Stomach (tissue), 9 donors: ENCODE results near the gene C1QTNF6. TPM values are rescaled to one million over a fixed set of nuclear protein-coding genes. Genes with fewer than 3 reads are reported as not detected.
A peak's percentile ranks its signal among the peaks of the same experiment; 100 is the strongest.

Experiments
- DNase-seq, 2 donors: peaks; one replicate each; pipeline versions ENCODE4 v3.0.0 to v3.0.0-alpha.2; 2013 to 2019
- H3K27ac ChIP-seq, 5 donors: fragments of 200-600 bp in 4 of 5; sonication (generic) in 4 of 5; one replicate each; pipeline ENCODE4 v1.5.1; 2013 to 2019; ENCODE audit warnings: mild to moderate bottlenecking in 1 of 5, moderate library complexity in 1 of 5
- H3K27me3 ChIP-seq, 3 donors: fragments of 200-600 bp; sonication (generic); one replicate each; pipeline ENCODE4 v1.5.1; 2017 to 2019; ENCODE audit warnings: mixed run types in 1 of 3
- H3K36me3 ChIP-seq, 4 donors: fragments of 200-600 bp; sonication (generic); 1 replicate in 3 of 4; 2 replicates in 1 of 4; pipeline ENCODE4 v1.5.1; 2016 to 2019
- H3K4me1 ChIP-seq, 4 donors: fragments of 200-600 bp; sonication (generic); one replicate each; pipeline ENCODE4 v1.5.1; 2016 to 2019
- H3K4me3 ChIP-seq, 4 donors: fragments of 200-600 bp; sonication (generic) in 3 of 4; one replicate each; pipeline ENCODE4 v1.5.1; 2016 to 2019; ENCODE audit warnings: mild to moderate bottlenecking in 1 of 4
- H3K9me3 ChIP-seq, 4 donors: fragments of 200-600 bp; sonication (generic); one replicate each; pipeline ENCODE4 v1.5.1; 2016 to 2019
- CTCF ChIP-seq, 7 experiments: fragments of 450-650 bp in 4 of 7; fragments of 200-600 bp in 3 of 7; sonication (generic) in 3 of 7; IDR thresholded peaks; one replicate each; pipeline ENCODE4 v1.5.1; 2016 to 2019; ENCODE audit warnings: antibody characterized with exemption in 7 of 7, control low read depth in 2 of 7, mild to moderate bottlenecking in 1 of 7
- EP300 ChIP-seq: sonication (generic); formaldehyde crosslinking; IDR thresholded peaks from one replicate; pipeline ENCODE4 v1.6.1; 2017; ENCODE audit warnings: antibody characterized with exemption
- POLR2A ChIP-seq, 4 donors: fragments of 450-650 bp; IDR thresholded peaks; one replicate each; pipeline ENCODE4 v1.6.1; 2016; ENCODE audit warnings: antibody characterized with exemption in 4 of 4, control low read depth in 2 of 4, mild to moderate bottlenecking in 1 of 4, moderate library complexity in 1 of 4
- POLR2AphosphoS5 ChIP-seq, 3 donors: sonication (generic); formaldehyde crosslinking; IDR thresholded peaks; one replicate each; pipeline ENCODE4 v1.6.1; 2016; ENCODE audit warnings: antibody characterized with exemption in 3 of 3
- WGBS, 5 donors: extraction: QIAGEN DNeasy Blood & Tissue Kit in 3 of 5; methylation state at CpG; one replicate each; pipeline versions ENCODE4 v1.1.5 to v1.1.7; 2013 to 2018; 5-methylcytosine and 5-hydroxymethylcytosine counted together
- intact Hi-C: fragments of 100-400 bp; cut with DNase I; formaldehyde crosslinking; loops from one replicate; pipeline ENCODE4 v1.15.1; 2023; ENCODE audit warnings: low total_unique reads
- polyA plus RNA-seq, 3 donors: library from polyadenylated mRNA; stranded (reverse); fragments of 200-250 nt; gene quantifications; one replicate each; pipeline ENCODE4 v1.2.3, GENCODE V29; 2013
- total RNA-seq, 5 donors: library from RNA; depleted of rRNA; stranded (reverse); fragments of >200 nt; gene quantifications; one replicate each; pipeline versions ENCODE4 v1.1.0 to v1.2.3, GENCODE V29; 2014 to 2016
- donor health status: healthy with polysubstance abuse.
- donor health status: Bipolar disorder and iron deficiency.
- donor health status: healthy.

Gene C1QTNF6
- total and polyA plus RNA-seq, 8 donors, result 0.45 to 10.4 (median 4.0) TPM; not detected in 1

- H3K9me3 ChIP-seq, result peaks cover 0 to 5% (median 2%) of the 10 kb centered on the region in 4 donors
- H3K27ac ChIP-seq, result peak overlapping the region in 1 of 5 donors; percentile 56
- 77 to 86% (median 83%) methylated on average over 9 of the region's 9 CpGs for WGBS, 5 donors
Measured at GRCh38 chr22:37165066-37165465, 23.0 kb downstream of the C1QTNF6 start.

GRCh38 chr22:37164505-37164887 lies 23.6 kb downstream of the C1QTNF6 start:
- WGBS, 5 donors, result 56 to 84% (median 67%) methylated on average over 4 to 5 of the region's 5 CpGs
- Histone ChIP-seq H3K36me3 (no peaks in the 10 kb centered on the region), H3K9me3 (peaks cover 0 to 5% (median 2%) of the 10 kb centered on the region in 4 donors), H3K27me3 (peaks cover 0 to 4% (median 0%) of the 10 kb centered on the region in 3 donors), H3K4me3 (no peak overlapping the region), H3K4me1 (peaks cover 18 to 31% (median 27%) of the 10 kb centered on the region in 4 donors), H3K27ac (peak overlapping the region in 1 of 5 donors; percentile 56)
- TF ChIP-seq CTCF (IDR thresholded peaks at IDR 0.05) (no peak), POLR2A (IDR thresholded peaks at IDR 0.05) (no peak), POLR2AphosphoS5 (IDR thresholded peaks at IDR 0.05) (no peak), EP300 (no peak)
- DNase-seq, result no peak
- intact Hi-C loops, result loop anchor here (5.0 kb wide), 1 partner anchor 38 kb away; no protein-coding TSS in a partner anchor

More at GRCh38 chr22:37165066-37165465, 23.0 kb downstream of the C1QTNF6 start:
- H3K27me3 ChIP-seq, result no peaks in the 10 kb centered on the region
- TF ChIP-seq POLR2AphosphoS5 (IDR thresholded peaks at IDR 0.05), result no peak
- TF ChIP-seq POLR2A (IDR thresholded peaks at IDR 0.05), result no peak
- no peak for TF ChIP-seq CTCF (IDR thresholded peaks at IDR 0.05)
- no peak for TF ChIP-seq EP300
- intact Hi-C loops, result no loop called here
- no peaks in the 10 kb centered on the region for H3K36me3 ChIP-seq
- no peak overlapping the region for H3K4me3 ChIP-seq
- peaks cover 18 to 31% (median 27%) of the 10 kb centered on the region in 4 donors for H3K4me1 ChIP-seq
- no peak for DNase-seq

- Histone ChIP-seq H3K27me3 (peaks cover 0 to 8% (median 0%) of the 10 kb centered on the region in 3 donors), H3K27ac (peak overlapping the region in 3 of 5 donors; percentile 13 to 56 (median 39)), H3K4me1 (peaks cover 18 to 31% (median 27%) of the 10 kb centered on the region in 4 donors), H3K9me3 (peaks cover 0 to 5% (median 2%) of the 10 kb centered on the region in 4 donors), H3K36me3 (no peaks in the 10 kb centered on the region), H3K4me3 (no peak overlapping the region)
- no peak for DNase-seq
- TF ChIP-seq POLR2A (IDR thresholded peaks at IDR 0.05), result no peak
- no peak for TF ChIP-seq CTCF (IDR thresholded peaks at IDR 0.05)
- TF ChIP-seq POLR2AphosphoS5 (IDR thresholded peaks at IDR 0.05), result no peak
- no peak for TF ChIP-seq EP300
- intact Hi-C loops, result loop anchor here (5.0 kb wide), 1 partner anchor 38 kb away; no protein-coding TSS in a partner anchor
- 75 to 84% (median 81%) methylated on average over 9 to 22 of the region's 22 CpGs for WGBS, 5 donors
Measured at GRCh38 chr22:37163575-37164504, 24.2 kb downstream of the C1QTNF6 start.

- Histone ChIP-seq H3K27ac (peak overlapping the region in 3 of 5 donors; percentile 29 to 50 (median 39)), H3K4me1 (peaks cover 16 to 24% (median 22%) of the 10 kb centered on the region in 4 donors), H3K4me3 (no peak overlapping the region), H3K36me3 (no peaks in the 10 kb centered on the region), H3K9me3 (peaks cover 0 to 5% (median 2%) of the 10 kb centered on the region in 4 donors), H3K27me3 (peaks cover 0 to 8% (median 0%) of the 10 kb centered on the region in 3 donors)
- intact Hi-C loops, result loop anchor here (5.0 kb wide), 1 partner anchor 39 kb away; no protein-coding TSS in a partner anchor
- no peak for DNase-seq
- no peak for TF ChIP-seq POLR2A (IDR thresholded peaks at IDR 0.05)
- TF ChIP-seq EP300, result no peak
- no peak for TF ChIP-seq POLR2AphosphoS5 (IDR thresholded peaks at IDR 0.05)
- no peak for TF ChIP-seq CTCF (IDR thresholded peaks at IDR 0.05)
- WGBS, 5 donors, result 71 to 90% (median 85%) methylated on average over 5 of the region's 5 CpGs
Measured at GRCh38 chr22:37163096-37163489, 25.0 kb downstream of the C1QTNF6 start.
